HG03175 (cell line): ENCODE measurements around the gene GALNTL6.
"Not testable (repeated sequence)": the region's sequence is repeated elsewhere in the genome, so short reads cannot be mapped to it uniquely, and the experiment has no call there.

ENCODE experiments used
- ATAC-seq: cut with Tn5 transposase; IDR thresholded peaks from one replicate; pipeline ENCODE4 v1.9.1; 2021; ENCODE audit warnings: mild to moderate bottlenecking, moderate library complexity; ENCODE audit not compliant: unreplicated experiment

GALNTL6 gene

DNA sequence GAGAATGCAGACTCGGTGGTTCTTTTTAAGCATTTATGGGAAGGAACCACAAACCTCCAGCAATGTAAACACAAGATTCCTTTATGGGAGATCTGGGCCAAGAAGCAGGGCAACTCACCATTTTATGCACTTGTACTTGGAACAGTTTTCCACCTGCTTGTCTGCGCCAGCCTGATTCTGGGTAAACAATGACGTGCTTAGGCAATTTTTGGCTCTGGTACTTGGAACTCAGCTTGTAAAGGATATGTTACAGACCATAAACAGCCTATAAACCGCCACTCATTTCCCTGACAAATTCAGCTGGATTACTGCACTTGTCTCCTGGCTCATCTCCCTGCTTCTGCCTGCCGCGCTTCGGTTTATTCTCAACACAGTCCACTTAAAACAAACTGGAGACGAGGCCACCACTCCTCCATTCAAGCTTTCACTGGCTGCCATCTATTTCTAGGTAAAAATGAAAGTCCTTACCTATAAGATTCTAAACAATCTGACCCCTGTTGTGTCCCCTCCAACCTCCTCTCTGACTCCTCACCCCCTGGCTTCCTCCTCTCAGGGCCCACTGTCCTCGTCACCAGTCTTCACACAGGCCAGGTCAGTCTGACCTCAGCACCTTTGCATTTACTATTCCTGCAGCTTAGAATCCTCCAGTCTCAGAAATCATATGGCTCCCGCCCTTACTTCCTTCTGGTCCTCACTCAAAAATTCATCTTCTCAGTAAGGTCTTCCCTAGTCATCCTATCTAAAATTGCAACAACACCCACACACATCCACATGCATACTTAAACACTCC lies 1149.6 kb downstream of the GALNTL6 start:
- ATAC-seq = no peak

DNA sequence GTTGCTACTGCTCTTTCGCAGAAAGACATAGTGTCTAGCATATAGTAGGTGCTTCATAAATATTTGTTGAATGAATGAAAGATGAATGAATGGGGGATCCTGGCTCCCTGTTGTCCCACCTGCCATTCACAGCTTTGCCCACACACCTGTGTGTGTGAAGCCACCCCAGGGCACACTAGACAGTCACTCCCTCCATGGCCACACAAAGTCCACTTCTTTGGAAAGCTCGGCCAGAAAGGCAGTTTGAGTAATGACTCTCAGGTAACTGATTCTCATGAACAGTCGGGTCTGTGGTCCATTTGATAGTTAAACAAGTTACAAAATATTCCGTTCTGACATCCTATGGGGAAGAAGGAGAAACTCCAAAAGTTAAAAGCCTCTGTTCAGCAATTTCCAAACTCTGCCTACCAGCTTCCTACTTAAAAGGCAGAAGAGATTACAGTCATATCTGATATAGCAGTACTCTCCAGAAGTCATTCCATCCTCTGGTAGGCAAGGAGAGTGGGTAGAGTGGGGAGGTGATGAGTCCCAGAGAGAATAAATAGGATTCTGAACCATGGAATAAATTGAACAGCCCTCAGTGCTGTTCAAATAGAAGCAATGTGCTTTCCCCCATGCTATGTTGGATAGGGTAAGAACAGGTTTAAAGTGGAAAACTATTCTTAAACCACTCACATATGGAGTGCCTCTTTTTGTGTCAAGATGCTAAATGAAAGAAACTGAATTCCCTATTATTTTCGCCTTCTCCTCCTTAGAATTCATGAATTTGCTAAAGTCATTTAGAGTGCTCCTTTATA lies 1150.5 kb downstream of the GALNTL6 start:
- ATAC-seq = no peak

DNA sequence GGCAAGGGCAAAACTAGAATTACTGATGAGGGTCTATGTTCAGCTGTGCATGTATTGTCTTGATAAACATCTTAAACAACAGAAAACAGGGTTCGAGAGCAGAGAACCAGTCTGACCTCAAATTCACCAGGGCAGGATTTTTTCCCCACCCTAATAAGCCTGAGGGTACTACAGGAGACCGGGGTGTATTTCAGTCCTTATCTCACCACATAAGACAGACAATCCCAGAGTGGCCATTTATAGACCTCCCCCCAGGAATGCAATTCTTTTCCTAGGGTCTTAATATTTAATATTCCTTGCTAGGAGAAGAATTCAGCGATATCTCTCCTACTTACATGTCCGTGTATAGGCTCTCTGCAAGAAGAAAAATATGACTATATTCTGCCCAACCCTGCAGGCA lies 1157.0 kb downstream of the GALNTL6 start:
- not testable (repeated sequence) for ATAC-seq

DNA sequence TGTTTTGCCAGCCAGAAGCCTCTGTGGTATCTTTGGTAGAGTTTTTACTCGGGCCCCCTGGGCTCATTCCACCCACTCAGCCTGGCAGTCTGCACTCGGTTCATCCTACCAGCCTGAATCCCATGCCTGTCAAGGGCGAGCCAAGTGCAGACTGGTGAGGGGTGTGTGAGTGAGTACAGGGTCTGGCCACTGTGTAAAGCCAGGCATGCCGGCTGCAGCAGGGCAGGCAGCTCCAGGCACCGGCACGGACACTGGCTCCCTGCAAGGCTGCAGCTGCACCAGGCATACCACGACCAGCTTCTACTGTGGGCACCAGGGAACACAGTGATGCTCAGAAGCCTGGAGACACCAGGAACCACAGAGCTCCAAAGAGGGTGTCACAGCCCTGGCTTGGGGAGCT lies 1161.4 kb downstream of the GALNTL6 start:
- no peak for ATAC-seq

DNA sequence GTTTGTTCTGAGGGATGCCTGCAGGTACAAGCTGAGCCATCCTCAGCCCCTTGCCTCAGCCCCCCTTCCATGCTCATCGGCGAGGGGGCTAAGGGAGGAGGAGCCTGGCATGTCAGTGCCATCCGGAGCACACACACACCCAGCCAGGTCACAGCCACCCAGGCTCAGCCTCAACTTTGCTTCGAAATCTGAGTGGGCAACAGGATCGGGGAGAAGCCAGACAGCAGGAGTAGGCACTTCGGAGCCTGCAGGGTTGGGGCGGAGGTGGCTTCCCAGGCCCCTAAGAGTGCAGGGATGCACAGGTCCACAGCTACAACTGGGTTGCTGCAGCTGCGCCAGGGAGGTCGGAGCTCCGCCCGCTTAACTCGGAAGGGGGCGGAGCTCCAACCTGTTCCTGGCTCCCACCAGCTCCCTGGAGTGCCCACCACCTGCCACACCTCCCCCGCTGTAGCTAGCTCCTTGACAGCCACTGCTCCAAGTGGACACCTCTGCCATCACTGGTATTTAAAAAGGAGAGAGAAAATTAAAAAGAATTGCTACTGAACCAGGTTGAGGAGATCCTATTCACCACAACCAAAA lies 1162.5 kb downstream of the GALNTL6 start:
- ATAC-seq = no peak

DNA sequence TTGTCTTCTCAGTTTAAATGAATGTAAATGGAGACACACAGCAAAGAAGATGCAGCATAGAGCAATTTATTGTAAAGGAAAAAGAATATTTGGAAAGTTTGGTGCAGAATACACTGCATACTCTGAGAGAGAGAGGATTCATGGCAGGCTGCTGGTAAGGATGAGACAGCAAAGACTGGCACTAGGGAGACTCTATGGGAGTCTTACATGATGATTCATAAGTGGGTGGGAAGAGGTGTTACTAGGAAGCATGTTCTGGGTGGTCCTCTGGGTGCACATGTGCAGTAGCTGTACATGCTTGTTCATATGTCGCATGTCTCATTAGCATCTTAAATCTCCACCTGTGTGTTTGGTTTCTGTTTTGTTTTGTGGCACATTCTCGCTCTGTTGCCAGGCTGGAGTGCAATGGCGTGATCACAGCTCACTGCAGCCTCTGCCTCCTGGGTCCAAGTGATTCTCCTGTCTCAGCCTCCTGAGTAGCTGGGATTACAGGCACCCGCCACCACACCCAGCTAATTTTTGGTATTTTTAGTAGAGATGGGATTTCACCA lies 1164.4 kb downstream of the GALNTL6 start:
- not testable (repeated sequence) for ATAC-seq

DNA sequence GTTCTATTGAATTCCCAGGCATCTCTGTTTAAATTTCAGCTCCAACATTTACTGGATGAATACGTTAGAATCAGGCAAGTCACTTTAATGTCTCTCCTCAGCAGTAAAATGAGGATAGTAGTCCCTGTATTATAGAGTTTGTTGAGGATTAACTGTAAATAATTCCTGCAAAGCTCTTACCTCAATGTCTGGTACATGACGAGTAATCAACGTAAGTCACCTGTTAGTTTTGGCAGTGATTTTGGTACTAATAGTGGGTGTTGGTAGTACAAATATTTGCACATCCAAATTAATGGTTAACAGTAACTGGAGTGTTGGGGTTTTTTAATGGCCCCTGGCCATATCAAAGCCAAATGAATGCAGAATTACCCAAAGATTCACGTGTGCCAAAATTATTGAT lies 1165.6 kb downstream of the GALNTL6 start:
- no peak for ATAC-seq

DNA sequence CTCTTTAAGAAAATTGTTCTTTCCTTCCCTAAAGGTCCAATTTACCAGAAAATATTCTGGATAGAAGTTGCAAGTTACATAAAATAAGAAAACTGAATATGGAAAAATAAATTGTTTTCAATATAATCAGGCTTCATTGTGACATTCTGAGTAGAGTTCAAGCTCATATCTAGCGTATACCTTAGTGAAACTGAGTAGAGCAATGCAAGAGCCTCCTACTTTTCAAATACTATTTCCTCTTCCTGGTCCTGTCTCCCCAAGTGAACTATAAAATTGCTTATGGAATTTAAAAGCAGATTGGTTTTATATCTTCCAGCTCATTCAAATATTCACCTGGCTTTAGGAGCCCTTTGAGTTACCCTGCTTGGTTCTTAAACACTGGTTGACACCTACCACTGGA lies 1166.1 kb downstream of the GALNTL6 start:
- ATAC-seq = no peak

DNA sequence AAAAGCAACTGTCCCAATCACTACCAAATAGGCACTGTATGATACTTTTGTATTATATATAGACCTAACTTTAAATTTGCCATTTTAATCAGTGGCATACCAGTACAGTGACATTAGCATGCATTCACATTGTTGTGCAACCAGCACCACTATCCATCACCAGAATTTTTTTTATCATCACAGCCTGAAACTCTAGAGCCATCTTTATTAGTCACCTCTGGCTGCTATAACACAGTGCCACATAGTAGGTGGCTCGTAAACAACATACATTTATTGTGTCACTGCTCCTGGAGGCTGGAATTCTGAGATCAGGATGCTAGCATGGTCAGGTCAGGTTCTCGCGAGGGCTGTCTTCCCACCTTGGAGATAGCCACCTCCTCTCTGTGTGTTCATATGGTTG lies 1167.0 kb downstream of the GALNTL6 start:
- ATAC-seq = no peak

DNA sequence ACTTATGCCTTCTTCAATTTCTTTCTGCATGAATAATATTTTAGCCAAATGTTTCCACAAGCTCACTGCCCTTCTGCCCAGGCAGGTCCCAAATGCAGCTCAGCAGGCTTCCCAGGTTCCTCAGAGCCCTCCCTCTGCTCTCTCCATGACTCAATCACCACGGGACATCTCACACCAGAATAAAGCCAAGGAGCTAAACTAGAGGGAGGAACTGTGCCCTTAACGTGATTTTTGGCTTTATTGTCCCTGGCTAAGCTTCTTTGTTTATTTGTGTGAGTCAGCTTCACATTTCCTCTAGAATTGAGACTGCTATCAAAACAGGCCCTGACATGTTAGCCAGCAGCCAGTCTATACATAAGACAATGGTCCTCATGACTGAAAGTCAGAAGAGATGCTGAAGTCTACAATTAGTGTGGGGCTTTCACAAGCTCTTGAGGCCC lies 1169.0 kb downstream of the GALNTL6 start:
- ATAC-seq = no peak

DNA sequence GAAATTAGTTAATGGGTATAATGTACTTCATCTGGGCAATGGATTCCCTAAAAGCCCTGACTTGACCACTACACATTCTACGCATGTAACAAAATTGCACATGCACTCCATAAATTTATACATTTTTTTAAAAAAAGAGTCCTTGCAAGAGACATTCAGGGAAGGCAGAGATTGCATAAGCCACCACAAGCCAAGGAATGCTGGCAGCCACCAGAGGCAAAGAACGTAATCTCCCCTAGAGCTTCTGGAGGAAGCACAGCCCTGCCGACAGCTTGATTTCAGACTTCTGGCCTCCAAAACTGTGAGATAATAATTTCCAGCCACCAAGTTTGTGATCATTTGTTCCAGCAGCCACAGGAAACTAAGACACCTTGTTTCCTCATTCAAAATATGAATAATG lies 1169.8 kb downstream of the GALNTL6 start:
- no peak for ATAC-seq

DNA sequence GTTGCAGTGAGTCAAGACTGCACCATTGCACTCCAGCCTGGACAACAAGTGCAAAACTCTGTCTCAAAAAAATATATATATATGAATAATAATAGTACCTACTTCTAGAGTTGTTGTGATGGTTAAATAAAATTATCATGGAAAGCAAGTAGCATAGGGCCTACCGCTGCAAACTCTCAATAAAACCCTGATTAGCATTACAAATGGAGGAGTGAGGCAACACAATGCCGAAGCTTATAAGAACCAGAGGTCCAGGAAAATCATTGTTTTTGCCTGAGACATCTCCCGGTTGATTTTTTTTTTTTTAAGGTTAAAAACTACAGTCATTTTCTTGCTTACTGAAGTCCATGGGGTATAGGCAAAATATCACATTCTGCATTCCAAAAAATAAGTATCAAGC lies 1170.4 kb downstream of the GALNTL6 start:
- ATAC-seq = no peak

DNA sequence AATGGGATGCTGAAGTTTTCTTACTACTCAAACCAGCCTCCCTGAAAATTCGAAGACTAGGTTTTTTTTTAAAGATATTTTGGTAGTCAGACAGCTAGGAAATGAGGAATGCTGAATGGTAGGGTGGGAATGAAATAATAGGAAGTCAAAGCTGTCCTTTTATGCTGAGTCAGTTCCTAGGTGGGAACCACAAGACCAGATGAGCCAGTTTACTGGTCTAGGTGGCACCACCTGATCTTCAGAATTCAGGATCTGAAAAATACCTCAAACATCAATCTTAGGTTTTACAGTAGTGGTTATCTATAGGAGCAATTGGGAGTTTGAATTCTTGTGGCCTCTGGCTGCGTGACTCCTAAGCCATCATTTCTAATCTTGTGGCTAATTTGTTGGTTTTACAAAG lies 1172.3 kb downstream of the GALNTL6 start:
- no peak for ATAC-seq

DNA sequence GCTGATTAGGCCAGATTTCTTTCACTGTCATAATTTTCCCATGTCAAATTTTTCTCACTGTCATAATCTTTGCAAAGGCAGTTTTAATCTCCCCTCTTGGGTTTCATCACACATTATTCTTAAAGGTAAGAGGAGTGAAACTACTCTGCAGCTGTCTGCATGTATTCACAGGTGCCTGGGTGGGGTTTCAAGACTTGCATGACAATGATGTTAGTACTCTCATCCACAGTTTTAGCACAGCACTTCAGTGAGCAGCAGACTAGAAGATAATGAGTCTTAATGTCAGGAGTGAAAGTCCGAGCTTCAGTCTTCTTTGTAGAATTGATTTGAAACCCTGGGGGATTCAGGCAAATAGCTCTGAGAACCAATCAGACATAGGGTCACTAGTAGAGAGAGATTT lies 1172.9 kb downstream of the GALNTL6 start:
- ATAC-seq = peak; percentile 74

DNA sequence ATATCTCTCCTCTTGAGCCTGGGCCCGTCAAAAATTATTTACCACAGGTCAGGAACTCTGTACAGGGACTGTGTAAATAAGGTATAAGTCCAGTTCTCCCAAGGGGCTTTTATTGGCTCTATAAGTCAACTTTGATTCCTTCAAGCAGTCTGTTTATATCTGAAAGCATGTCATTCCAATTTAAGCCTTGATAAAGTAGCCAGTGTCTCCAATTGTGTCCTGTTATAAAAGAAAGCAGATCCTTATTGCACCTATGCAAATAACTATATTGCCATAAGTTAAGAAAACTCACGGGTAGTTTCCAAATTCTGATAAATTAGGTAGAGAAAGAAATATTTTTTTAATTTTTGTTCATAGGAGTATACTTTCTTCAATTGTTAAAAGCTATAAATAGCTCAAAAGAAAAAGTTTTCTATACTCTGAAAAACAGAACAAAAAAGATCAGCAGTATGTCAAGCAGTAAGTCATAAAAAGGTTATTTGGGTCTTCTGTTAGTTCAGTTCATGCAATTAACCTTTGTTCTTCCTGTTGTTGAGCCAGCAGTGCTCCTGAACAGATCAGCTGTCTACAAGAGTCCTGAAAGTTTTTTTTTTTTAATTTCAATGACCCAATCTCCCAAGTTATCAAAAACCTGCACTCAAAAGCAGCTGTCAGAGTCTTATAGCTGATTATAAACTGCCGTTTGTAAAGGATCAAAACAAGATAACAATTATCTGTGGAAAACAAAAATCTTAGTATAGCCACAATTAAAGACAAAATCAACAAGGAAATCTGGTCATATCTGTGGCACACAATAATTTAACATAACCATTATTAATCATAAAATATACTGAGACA lies 1177.0 kb downstream of the GALNTL6 start:
- no peak for ATAC-seq

DNA sequence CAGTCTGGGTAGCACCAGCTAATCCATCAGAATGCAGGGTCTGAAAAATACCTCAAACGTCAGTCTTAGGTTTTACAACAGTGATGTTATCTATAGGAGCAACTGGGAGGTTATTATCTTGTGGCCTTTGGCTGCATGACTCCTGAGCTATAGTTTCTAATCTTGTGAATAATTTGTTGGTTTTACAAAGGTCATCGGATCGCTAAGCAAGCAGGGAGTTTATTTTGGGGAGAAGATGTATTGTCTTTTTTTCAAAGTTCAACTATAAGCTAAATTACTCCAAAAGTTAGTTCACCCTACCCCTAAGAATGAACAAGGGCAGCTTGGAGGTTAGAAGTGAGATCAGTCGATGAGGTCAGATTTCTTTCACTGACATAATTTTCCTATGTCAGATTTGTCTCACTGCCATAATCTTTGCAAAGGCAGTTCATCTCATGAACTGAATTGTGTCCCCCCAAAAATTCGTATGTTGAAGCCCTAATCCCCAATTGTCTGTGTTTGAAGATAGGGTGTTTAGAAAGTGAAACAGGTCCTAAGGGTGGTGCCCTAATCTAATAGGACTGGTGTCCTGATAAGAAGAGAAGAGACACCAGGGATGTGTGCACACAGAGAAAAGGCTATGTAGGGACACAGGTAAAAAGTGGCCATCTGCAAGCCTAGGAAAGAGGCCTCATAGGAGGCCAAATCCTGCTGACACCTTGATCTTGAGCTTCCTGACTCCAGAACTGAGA lies 1179.6 kb downstream of the GALNTL6 start:
- ATAC-seq = no peak

DNA sequence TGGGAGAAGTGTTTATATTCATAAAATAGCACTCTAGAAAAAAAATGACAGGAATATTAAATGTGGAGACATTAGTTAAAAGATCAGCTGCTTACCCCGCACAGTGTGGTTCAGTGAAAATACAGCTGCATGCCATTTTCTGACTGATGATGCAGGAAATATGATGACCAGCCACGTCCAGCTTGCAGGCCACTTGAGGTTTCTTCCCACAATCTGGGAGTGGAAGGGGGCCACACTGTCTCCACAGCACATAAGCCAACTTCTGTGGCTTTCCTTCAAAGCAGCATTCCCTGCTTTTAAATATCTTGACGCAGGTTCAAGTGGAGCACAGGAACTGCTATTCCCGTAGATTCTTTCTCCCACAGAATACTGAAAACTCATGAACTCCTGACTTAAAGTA lies 1182.0 kb downstream of the GALNTL6 start:
- ATAC-seq = no peak

DNA sequence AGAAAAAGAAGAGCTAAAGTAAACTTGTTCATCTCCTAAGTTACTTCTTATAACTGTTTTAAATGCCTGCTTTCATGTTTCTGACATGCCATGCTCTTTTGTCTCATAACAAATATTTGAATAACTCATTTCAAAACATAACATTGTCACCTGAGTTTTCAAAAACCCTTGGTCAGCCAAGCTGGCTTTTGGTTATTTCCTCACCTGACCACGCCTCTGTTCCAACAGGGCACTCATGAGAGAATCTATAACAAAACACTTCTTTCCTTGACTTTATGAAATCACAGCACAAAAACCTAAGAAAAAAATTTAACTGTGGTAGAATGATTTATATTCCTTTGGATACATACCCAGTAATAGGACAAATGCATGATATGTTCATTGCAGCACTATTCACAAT lies 1182.5 kb downstream of the GALNTL6 start:
- ATAC-seq = no peak

DNA sequence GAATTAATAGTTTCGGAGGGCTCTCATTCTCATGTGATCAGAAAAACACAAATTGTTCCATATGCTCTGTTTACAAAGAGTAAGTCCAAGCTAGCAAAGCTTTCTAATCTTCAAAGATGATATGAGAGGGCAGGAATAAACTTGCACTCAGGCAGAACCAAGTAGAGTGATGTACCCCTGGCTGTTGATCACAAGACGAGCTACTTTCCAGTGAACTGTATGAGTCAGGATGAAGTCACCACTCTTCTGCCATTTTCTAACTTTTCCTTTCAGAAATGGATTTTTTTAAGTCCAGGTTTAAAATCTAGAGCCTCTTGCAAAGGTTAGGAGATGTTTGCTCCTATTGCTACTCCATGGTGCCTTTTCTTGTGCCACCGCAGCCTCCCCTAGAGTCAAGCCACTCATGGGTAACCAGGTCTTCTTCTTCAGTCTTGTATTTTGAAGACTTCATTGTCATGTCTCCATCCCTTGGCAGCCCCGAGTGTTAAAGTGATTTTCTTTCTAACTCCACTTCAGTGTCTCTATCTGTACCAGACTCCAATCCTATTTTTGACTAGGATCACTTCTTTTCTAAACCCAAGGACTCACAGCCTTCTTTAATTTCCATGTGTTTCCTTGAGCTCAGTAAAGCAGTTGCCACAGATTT lies 1183.5 kb downstream of the GALNTL6 start:
- ATAC-seq = no peak

DNA sequence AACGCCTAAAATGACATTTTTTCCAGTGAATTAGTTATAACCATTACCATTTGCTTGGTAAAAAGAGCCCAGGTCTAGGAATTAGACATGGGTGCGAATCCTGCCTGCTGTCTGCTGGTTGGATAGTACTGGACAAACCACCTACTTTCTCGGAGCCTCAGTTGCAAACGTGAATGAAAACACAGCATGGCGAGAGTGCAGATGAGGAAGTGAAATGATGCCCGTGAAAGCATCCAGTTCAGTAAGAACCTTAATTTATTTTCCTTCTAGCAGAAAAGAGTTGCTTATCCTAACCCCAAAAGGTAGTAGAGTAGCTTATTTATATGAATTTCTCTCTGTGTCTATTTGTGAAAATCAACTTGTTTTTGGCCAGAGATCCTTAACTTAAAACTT lies 1184.0 kb downstream of the GALNTL6 start:
- ATAC-seq = no peak
